Activated CD8-positive, alpha-beta memory T cell treated with anti-CD3 and anti-CD28 coated beads, Interleukin-2, amount 50 U/mL, for 1 hour (primary cell): ENCODE data around the gene C16orf54.
"Not testable (repeated sequence)": the region's sequence is repeated elsewhere in the genome, so short reads cannot be mapped to it uniquely, and the experiment has no call there.

ENCODE experiments used
- DNase-seq: peaks from one replicate; pipeline ENCODE4 v3.0.0-alpha.2; 2020; ENCODE audit errors: extremely low read depth

The C16orf54 gene

GRCh38 chr16:29707160-29707559 is 38.6 kb downstream of the C16orf54 start:
- not testable (repeated sequence) for DNase-seq

- no peak for DNase-seq
Measured at GRCh38 chr16:29705030-29705429, 40.8 kb downstream of the C16orf54 start.

DNA sequence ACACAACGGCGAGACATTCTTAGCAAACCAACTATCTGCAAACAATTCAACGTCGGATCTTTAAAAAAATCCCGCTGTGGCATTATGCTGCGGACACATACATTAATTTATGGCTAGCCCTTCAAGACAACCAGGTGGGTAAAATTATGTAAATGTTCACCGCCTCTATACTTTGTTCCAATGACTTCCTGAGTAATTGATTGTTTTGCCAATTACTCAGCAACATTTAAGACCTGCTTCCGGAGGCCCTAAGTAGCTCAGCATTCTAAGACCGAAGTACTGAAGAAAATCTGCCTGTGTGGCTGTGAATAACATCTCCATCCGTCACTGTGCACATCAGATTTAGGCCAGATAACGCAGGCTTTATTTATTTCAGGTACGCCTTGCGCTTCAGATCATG is 43.5 kb downstream of the C16orf54 start:
- no peak for DNase-seq

- DNase-seq: no peak
Measured at GRCh38 chr16:29701214-29701555, 44.6 kb downstream of the C16orf54 start.

GRCh38 chr16:29700253-29700987 is 45.4 kb downstream of the C16orf54 start:
- DNase-seq: no peak

GRCh38 chr16:29699324-29700219 is 46.2 kb downstream of the C16orf54 start:
- no peak for DNase-seq

DNA sequence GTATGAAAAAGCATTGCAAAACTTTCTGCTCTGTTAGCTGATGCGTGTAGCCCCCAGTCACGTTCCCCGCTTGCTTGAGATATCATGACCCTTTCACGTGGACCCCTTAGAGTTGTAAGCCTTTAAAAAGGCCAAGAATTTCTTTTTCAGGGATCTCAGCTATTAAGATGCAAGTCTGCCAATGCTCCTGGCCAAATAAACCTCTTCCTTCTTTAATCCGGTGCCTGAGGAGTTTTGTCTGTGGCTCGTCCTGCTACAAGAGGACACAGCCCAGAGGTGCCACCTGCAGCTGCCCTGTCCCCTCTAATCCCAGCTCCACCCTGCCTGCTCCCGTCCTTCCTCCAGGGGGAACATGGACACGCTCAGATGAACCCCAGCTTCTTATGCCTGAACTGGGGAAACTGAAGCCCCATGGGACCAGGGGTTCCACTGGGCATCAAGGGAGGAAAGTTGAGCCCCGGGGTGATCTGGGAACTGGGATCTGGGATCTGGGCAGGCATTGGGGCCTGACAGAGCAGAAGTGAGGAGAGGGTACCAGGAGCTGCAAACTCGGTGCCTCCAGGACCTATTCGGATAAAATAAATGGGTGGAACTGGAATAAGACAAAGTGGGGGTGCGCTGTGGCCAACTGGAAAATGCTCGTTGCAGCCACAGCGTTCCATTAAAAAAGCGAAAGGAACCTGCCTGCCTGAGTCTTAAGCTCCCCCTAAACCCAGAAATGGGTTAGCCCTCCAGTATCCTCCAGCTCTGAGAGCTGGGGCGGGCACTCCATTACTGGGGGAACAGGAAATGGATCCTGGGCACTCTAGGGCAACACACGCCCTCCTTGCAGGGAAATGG is 47.1 kb downstream of the C16orf54 start:
- no peak for DNase-seq

GRCh38 chr16:29698042-29698441 is 47.7 kb downstream of the C16orf54 start:
- no peak for DNase-seq

- DNase-seq: no peak
Measured at GRCh38 chr16:29697391-29697790, 48.4 kb downstream of the C16orf54 start.

GRCh38 chr16:29696881-29697331 is 48.9 kb downstream of the C16orf54 start:
- DNase-seq: no peak

DNA sequence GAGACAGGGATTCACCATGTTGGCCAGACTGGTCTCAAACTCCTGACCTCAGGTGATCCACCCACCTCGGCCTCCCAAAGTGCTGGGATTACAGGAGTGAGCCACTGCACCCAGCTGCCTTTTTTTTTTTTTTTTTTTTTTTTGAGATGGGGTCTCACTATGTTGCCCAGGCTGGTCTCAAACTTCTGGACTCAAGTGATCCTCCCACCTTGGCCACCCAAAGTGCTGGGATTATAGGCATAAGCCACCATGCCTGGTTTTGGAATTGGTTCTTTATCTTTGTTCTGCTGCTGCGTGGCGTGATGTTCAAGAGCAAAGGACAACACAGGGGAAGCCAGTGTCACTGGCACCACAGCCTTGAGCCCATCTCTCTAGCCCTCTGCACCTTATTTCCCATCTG is 50.1 kb downstream of the C16orf54 start:
- not testable (repeated sequence) for DNase-seq

GRCh38 chr16:29694384-29695195 is 51.2 kb downstream of the C16orf54 start:
- DNase-seq: no peak

- DNase-seq: not testable (repeated sequence)
Measured at GRCh38 chr16:29692606-29693005, 53.2 kb downstream of the C16orf54 start.
